Measurements from ENCODE around the gene SLC2A11. TPM values are rescaled to one million over a fixed set of nuclear protein-coding genes. Genes with fewer than 3 reads are reported as not detected.

SLC2A11 gene
- total RNA-seq = 2.1 TPM

GRCh38 chr22:23857606-23858483, at the start of gene SLC2A11:
Gene SLC2A11 (plus strand): TSS chr22:23857875. CDS start chr22:23858000, 125 bp downstream.
- no peaks in the 10 kb centered on the region for H3K9me3 ChIP-seq (ENCODE audit: control insufficient read depth in 3 of 3, low read length in 3 of 3)
- peak within 1 kb of the TSS; percentile 76 to 95 (median 77) for H3K4me3 ChIP-seq (ENCODE audit: low read length in 3 of 3)
- H3K36me3 ChIP-seq (ENCODE audit: control insufficient read depth in 3 of 3, insufficient read depth in 3 of 3, low read length in 3 of 3) = peaks cover under 1 to 6% (median 3%) of the 10 kb centered on the region in 3 donors
- H3K4me1 ChIP-seq (ENCODE audit: control insufficient read depth in 3 of 3, insufficient read depth in 3 of 3, low read length in 3 of 3) = peaks cover 17 to 27% (median 25%) of the 10 kb centered on the region in 3 donors
- H3K27me3 ChIP-seq (ENCODE audit: control insufficient read depth in 3 of 3, insufficient read depth in 3 of 3, low read length in 3 of 3) = no peaks in the 10 kb centered on the region
- peak within 1 kb of the TSS; percentile 80 to 98 (median 83) for H3K9ac ChIP-seq (ENCODE audit: low read depth in 1 of 3, low read length in 3 of 3)
- H3K27ac ChIP-seq (ENCODE audit: low read depth, low read length) = peak within 1 kb of the TSS; percentile 58

- H3K36me3 ChIP-seq (ENCODE audit: control insufficient read depth in 3 of 3, insufficient read depth in 3 of 3, low read length in 3 of 3) = peaks cover 17 to 25% (median 22%) of the 10 kb centered on the region in 3 donors
- peaks cover 0 to 11% (median 4%) of the 10 kb centered on the region in 3 donors for H3K4me1 ChIP-seq (ENCODE audit: control insufficient read depth in 3 of 3, insufficient read depth in 3 of 3, low read length in 3 of 3)
- no peak overlapping the region for H3K9ac ChIP-seq (ENCODE audit: low read depth in 1 of 3, low read length in 3 of 3)
- H3K9me3 ChIP-seq (ENCODE audit: control insufficient read depth in 3 of 3, low read length in 3 of 3) = no peaks in the 10 kb centered on the region
- no peaks in the 10 kb centered on the region for H3K27me3 ChIP-seq (ENCODE audit: control insufficient read depth in 3 of 3, insufficient read depth in 3 of 3, low read length in 3 of 3)
- H3K4me3 ChIP-seq (ENCODE audit: low read length in 3 of 3) = no peak overlapping the region
- no peak overlapping the region for H3K27ac ChIP-seq (ENCODE audit: low read depth, low read length)
Measured at GRCh38 chr22:23812378-23812777, 45.3 kb upstream of the SLC2A11 start.

- Histone ChIP-seq H3K27ac (ENCODE audit: low read depth, low read length) (no peak overlapping the region), H3K9ac (ENCODE audit: low read depth in 1 of 3, low read length in 3 of 3) (no peak overlapping the region), H3K27me3 (ENCODE audit: control insufficient read depth in 3 of 3, insufficient read depth in 3 of 3, low read length in 3 of 3) (no peaks in the 10 kb centered on the region), H3K36me3 (ENCODE audit: control insufficient read depth in 3 of 3, insufficient read depth in 3 of 3, low read length in 3 of 3) (peaks cover 32 to 46% (median 43%) of the 10 kb centered on the region in 3 donors), H3K9me3 (ENCODE audit: control insufficient read depth in 3 of 3, low read length in 3 of 3) (no peaks in the 10 kb centered on the region), H3K4me1 (ENCODE audit: control insufficient read depth in 3 of 3, insufficient read depth in 3 of 3, low read length in 3 of 3) (peaks cover 0 to 11% (median 4%) of the 10 kb centered on the region in 3 donors), H3K4me3 (ENCODE audit: low read length in 3 of 3) (no peak overlapping the region)
Measured at GRCh38 chr22:23815541-23816155, 42.0 kb upstream of the SLC2A11 start.

GRCh38 chr22:23816156-23816976, 41.3 kb upstream of the SLC2A11 start:
- Histone ChIP-seq H3K27ac (ENCODE audit: low read depth, low read length) (no peak overlapping the region), H3K9me3 (ENCODE audit: control insufficient read depth in 3 of 3, low read length in 3 of 3) (no peaks in the 10 kb centered on the region), H3K27me3 (ENCODE audit: control insufficient read depth in 3 of 3, insufficient read depth in 3 of 3, low read length in 3 of 3) (no peaks in the 10 kb centered on the region), H3K36me3 (ENCODE audit: control insufficient read depth in 3 of 3, insufficient read depth in 3 of 3, low read length in 3 of 3) (peaks cover 37 to 47% (median 45%) of the 10 kb centered on the region in 3 donors), H3K9ac (ENCODE audit: low read depth in 1 of 3, low read length in 3 of 3) (no peak overlapping the region), H3K4me3 (ENCODE audit: low read length in 3 of 3) (no peak overlapping the region), H3K4me1 (ENCODE audit: control insufficient read depth in 3 of 3, insufficient read depth in 3 of 3, low read length in 3 of 3) (peaks cover 0 to 11% (median 4%) of the 10 kb centered on the region in 3 donors)

- Histone ChIP-seq H3K4me1 (ENCODE audit: control insufficient read depth in 3 of 3, insufficient read depth in 3 of 3, low read length in 3 of 3) (peaks cover 3 to 16% (median 7%) of the 10 kb centered on the region in 3 donors), H3K9ac (ENCODE audit: low read depth in 1 of 3, low read length in 3 of 3) (no peak overlapping the region), H3K9me3 (ENCODE audit: control insufficient read depth in 3 of 3, low read length in 3 of 3) (no peaks in the 10 kb centered on the region), H3K4me3 (ENCODE audit: low read length in 3 of 3) (no peak overlapping the region), H3K27ac (ENCODE audit: low read depth, low read length) (no peak overlapping the region), H3K36me3 (ENCODE audit: control insufficient read depth in 3 of 3, insufficient read depth in 3 of 3, low read length in 3 of 3) (peaks cover 37 to 50% (median 46%) of the 10 kb centered on the region in 3 donors), H3K27me3 (ENCODE audit: control insufficient read depth in 3 of 3, insufficient read depth in 3 of 3, low read length in 3 of 3) (no peaks in the 10 kb centered on the region)
Measured at GRCh38 chr22:23817146-23817545, 40.5 kb upstream of the SLC2A11 start.

GRCh38 chr22:23818541-23818940, 39.1 kb upstream of the SLC2A11 start:
- H3K27ac ChIP-seq (ENCODE audit: low read depth, low read length) = no peak overlapping the region

GRCh38 chr22:23820748-23821211, 36.9 kb upstream of the SLC2A11 start:
- H3K27ac ChIP-seq (ENCODE audit: low read depth, low read length) = no peak overlapping the region
- no peak overlapping the region for H3K9ac ChIP-seq (ENCODE audit: low read depth in 1 of 3, low read length in 3 of 3)
- peaks cover 16 to 34% (median 18%) of the 10 kb centered on the region in 3 donors for H3K4me1 ChIP-seq (ENCODE audit: control insufficient read depth in 3 of 3, insufficient read depth in 3 of 3, low read length in 3 of 3)
- no peaks in the 10 kb centered on the region for H3K9me3 ChIP-seq (ENCODE audit: control insufficient read depth in 3 of 3, low read length in 3 of 3)
- peaks cover 61 to 76% (median 76%) of the 10 kb centered on the region in 3 donors for H3K36me3 ChIP-seq (ENCODE audit: control insufficient read depth in 3 of 3, insufficient read depth in 3 of 3, low read length in 3 of 3)
- H3K4me3 ChIP-seq (ENCODE audit: low read length in 3 of 3) = no peak overlapping the region
- H3K27me3 ChIP-seq (ENCODE audit: control insufficient read depth in 3 of 3, insufficient read depth in 3 of 3, low read length in 3 of 3) = no peaks in the 10 kb centered on the region

More at GRCh38 chr22:23818541-23818940, 39.1 kb upstream of the SLC2A11 start:
- H3K4me1 ChIP-seq (ENCODE audit: control insufficient read depth in 3 of 3, insufficient read depth in 3 of 3, low read length in 3 of 3) = peaks cover 16 to 29% (median 19%) of the 10 kb centered on the region in 3 donors
- no peaks in the 10 kb centered on the region for H3K9me3 ChIP-seq (ENCODE audit: control insufficient read depth in 3 of 3, low read length in 3 of 3)
- peaks cover 42 to 57% (median 55%) of the 10 kb centered on the region in 3 donors for H3K36me3 ChIP-seq (ENCODE audit: control insufficient read depth in 3 of 3, insufficient read depth in 3 of 3, low read length in 3 of 3)
- H3K4me3 ChIP-seq (ENCODE audit: low read length in 3 of 3) = no peak overlapping the region
- H3K9ac ChIP-seq (ENCODE audit: low read depth in 1 of 3, low read length in 3 of 3) = no peak overlapping the region
- no peaks in the 10 kb centered on the region for H3K27me3 ChIP-seq (ENCODE audit: control insufficient read depth in 3 of 3, insufficient read depth in 3 of 3, low read length in 3 of 3)

- peaks cover 57 to 77% (median 74%) of the 10 kb centered on the region in 3 donors for H3K36me3 ChIP-seq (ENCODE audit: control insufficient read depth in 3 of 3, insufficient read depth in 3 of 3, low read length in 3 of 3)
Measured at GRCh38 chr22:23822101-23822671, 35.5 kb upstream of the SLC2A11 start.

GRCh38 chr22:23823331-23823791, 34.3 kb upstream of the SLC2A11 start:
- H3K27me3 ChIP-seq (ENCODE audit: control insufficient read depth in 3 of 3, insufficient read depth in 3 of 3, low read length in 3 of 3) = no peaks in the 10 kb centered on the region
- H3K4me3 ChIP-seq (ENCODE audit: low read length in 3 of 3) = no peak overlapping the region
- H3K4me1 ChIP-seq (ENCODE audit: control insufficient read depth in 3 of 3, insufficient read depth in 3 of 3, low read length in 3 of 3) = peaks cover 16 to 30% (median 24%) of the 10 kb centered on the region in 3 donors
- no peaks in the 10 kb centered on the region for H3K9me3 ChIP-seq (ENCODE audit: control insufficient read depth in 3 of 3, low read length in 3 of 3)
- H3K9ac ChIP-seq (ENCODE audit: low read depth in 1 of 3, low read length in 3 of 3) = peak overlapping the region in 2 of 3 donors; percentile 23 to 33
- H3K36me3 ChIP-seq (ENCODE audit: control insufficient read depth in 3 of 3, insufficient read depth in 3 of 3, low read length in 3 of 3) = peaks cover 58 to 74% (median 64%) of the 10 kb centered on the region in 3 donors
- H3K27ac ChIP-seq (ENCODE audit: low read depth, low read length) = no peak overlapping the region

More at GRCh38 chr22:23822101-23822671, 35.5 kb upstream of the SLC2A11 start:
- Histone ChIP-seq H3K27me3 (ENCODE audit: control insufficient read depth in 3 of 3, insufficient read depth in 3 of 3, low read length in 3 of 3) (no peaks in the 10 kb centered on the region), H3K27ac (ENCODE audit: low read depth, low read length) (peak overlapping the region; percentile 25), H3K4me1 (ENCODE audit: control insufficient read depth in 3 of 3, insufficient read depth in 3 of 3, low read length in 3 of 3) (peaks cover 16 to 29% (median 19%) of the 10 kb centered on the region in 3 donors), H3K9ac (ENCODE audit: low read depth in 1 of 3, low read length in 3 of 3) (peak overlapping the region in 1 of 3 donors; percentile 62), H3K9me3 (ENCODE audit: control insufficient read depth in 3 of 3, low read length in 3 of 3) (no peaks in the 10 kb centered on the region), H3K4me3 (ENCODE audit: low read length in 3 of 3) (no peak overlapping the region)

Data from skeletal muscle tissue (tissue), 4 donors.